GM19035 (cell line): ENCODE measurements around the gene SERGEF.

Experiments used
- ATAC-seq: cut with Tn5 transposase; IDR thresholded peaks from one replicate; pipeline ENCODE4 v1.9.1; 2021; ENCODE audit not compliant: unreplicated experiment

SERGEF gene

DNA sequence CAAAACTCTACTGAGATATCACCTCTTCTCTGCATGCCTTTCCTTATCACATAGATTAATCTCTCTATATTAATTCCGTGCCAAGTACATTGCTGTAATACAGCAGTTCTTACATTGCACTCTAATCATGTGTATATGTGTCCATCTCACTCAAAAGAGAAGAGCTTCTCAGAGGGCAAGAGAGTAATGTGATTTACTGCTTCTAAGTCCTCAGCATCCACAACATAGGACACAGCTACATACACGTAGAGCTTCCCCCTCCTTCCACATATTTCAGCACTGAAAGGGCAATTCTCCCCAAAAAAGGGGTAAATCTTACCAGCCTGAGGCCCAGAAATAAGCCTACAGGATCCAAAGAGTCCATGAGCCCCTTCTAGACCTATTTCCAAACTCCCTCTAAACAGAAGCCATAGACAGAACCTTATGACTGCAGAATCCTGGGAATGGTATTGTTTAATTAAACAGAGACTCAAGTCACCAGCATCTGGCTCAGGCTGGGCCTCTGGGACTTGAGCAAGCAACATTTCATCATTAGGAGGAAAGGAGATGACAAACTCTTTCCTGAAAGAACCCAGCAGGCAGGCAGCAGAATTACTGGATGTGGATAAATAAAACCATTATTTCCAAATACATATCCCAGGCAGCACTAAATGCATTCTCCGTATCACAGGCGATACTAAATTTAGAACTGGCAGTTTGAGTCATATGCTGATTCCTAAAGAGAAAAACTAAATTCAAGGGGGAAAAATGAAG, 191.0 kb downstream of the SERGEF start:
- ATAC-seq, result no peak

DNA sequence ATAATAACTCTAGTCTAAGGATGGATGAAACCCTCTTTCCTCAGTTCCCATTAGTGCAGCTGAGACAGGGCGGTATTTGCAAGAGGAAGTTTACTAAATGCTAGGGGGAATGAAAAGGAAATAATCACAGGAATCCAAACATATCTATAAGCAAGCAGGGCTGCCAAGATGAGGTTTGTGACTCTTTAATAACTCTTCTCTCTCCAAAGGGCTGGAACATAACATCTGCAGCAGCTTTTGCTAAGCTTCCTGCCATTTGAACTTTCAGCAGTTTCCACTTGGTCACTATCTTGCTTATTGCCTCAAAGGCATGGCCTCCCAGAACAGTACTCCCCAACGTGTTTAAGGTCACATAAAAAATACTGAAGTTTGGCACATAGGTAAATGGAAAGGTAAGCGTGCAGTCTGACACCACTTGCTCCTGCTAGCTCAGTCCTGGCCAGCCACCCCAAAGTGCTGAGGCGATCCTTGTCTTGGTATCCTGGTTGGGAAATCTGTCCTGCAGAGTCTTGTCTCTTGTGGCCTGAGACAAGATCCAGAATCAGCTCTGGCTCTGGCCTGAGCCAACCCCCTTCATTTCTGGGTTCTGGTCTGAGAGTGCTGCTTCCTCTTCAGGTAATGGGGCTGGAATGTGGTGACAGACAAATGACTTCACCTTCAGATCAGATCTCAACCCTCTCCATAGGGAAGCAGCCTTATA, 196.5 kb downstream of the SERGEF start:
- ATAC-seq, result no peak

DNA sequence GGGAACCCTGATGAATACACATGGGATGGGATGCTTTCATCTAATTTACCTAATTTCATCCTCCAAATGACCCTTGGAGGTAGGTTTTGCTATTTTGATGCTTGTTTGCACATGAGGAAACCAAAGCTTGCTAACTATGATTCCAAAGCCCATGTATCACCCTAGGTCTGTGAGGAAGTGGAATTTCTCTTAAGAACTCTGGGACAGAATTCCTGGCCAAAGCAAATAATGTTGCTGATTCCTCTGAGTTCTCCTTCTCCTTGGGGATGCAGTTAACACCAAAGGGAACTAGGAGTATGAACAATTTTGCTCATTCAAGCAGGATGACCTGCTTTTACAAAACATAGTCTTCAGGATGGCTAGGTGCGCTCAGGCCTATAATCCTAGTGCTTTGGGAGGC, 198.3 kb downstream of the SERGEF start:
- no peak for ATAC-seq

- ATAC-seq, result no peak
Measured at GRCh38 chr11:17813391-17814059, 199.3 kb downstream of the SERGEF start.

GRCh38 chr11:17812865-17813187, 200.0 kb downstream of the SERGEF start:
- no peak for ATAC-seq

DNA sequence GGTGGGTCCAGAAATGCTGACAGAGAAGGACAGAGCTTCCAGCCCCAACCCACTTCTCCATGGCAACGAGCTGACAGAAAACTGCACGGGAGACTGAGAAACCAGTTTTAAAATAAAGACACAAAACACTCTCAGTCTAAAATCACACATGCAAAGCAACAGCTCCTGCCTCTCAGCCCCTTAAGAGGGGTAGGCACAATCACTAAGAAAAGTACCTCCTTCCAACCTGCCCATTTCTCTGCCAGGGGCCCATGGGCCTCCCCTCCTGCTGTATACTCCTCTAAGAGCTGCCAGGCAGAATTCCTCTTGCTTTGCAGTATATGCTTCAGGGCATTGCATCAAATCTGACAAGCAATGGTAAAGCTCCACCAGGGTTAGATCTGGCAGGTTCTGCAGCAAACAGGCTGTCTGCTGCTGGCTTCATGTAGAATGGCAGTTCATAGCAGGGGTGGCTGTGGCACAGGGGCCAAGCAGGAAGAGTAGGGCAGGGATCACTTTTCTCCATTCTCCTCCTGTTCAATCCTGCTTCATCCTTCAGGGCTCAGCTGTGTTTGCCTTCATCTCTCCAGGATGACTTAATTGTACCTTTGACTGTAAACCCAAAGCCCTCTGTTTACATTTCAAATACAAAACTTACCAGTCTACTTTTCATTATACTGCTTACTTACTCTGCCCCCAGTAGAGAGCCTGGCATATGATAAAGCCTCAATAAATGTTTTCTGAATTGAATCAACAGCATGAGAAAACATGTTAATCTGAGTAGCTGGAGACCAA, 200.6 kb downstream of the SERGEF start:
- no peak for ATAC-seq

- no peak for ATAC-seq
Measured at GRCh38 chr11:17811352-17811751, 201.5 kb downstream of the SERGEF start.

DNA sequence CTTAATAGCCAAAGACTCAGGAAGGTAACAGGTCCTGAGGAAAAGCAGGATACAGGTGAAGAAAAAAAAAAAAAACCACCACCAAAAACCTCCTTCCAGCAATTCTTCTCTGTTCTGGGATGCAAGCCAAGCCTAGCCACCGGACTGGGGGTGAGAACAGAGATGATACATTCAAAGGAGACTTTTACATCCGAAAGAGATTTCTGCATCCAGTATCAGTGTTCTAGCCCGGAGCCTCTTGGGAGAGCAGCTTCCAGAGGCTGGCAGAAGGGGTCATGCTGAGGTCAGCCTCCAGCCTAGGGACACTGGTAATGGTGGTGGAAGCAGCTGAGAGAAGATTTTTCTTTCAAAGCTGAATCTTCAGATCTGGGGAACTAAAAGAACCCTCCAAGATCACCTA, 202.1 kb downstream of the SERGEF start:
- no peak for ATAC-seq

- ATAC-seq, result no peak
Measured at GRCh38 chr11:17810041-17810440, 202.8 kb downstream of the SERGEF start.

DNA sequence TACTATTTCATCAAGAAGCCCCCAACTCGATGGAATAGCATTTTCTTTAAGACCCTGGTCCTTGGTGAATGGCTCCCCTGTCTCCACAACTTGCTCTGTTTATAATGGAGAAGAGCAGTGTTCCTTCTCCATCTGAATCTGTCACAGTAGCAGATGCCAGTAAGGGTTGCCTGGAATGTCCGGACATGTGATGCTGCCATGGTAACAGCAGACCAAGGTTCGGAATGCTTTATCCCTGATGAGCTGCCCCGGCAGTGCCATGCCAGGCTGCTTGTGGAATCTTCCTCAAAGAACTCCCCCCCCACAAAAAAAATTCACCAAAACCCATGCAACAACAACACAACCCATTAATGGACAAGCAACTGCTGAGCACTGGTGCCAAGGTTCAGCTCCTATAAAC, 205.8 kb downstream of the SERGEF start:
- ATAC-seq, result no peak

- ATAC-seq, result no peak
Measured at GRCh38 chr11:17805873-17806272, 207.0 kb downstream of the SERGEF start.

GRCh38 chr11:17805043-17805442, 207.8 kb downstream of the SERGEF start:
- ATAC-seq, result no peak

- ATAC-seq, result no peak
Measured at GRCh38 chr11:17803754-17804334, 209.0 kb downstream of the SERGEF start.

- no peak for ATAC-seq
Measured at GRCh38 chr11:17802491-17802890, 210.4 kb downstream of the SERGEF start.

- no peak for ATAC-seq
Measured at GRCh38 chr11:17801166-17801565, 211.7 kb downstream of the SERGEF start.

- no peak for ATAC-seq
Measured at GRCh38 chr11:17799147-17799546, 213.7 kb downstream of the SERGEF start.

- ATAC-seq, result no peak
Measured at GRCh38 chr11:17798716-17799115, 214.1 kb downstream of the SERGEF start.

DNA sequence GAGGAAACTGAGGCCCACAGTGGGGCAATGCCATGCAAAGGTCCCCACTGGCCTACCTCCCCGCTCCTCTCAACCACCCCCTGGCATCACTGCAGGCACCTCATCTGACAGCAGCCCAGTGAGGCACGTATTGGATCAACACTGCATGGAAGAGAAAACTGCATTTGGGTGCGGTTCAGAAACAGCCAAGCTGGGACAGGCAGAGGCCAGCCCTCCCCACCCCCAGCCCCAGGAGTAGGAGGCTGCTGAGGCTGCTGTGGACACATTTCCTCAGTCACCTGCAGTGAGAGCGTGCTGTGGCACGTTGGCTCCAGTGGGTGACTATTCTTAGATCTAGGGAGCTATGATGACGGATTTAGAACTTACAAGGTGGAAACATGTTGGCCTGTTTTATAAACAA, 214.6 kb downstream of the SERGEF start:
- no peak for ATAC-seq

DNA sequence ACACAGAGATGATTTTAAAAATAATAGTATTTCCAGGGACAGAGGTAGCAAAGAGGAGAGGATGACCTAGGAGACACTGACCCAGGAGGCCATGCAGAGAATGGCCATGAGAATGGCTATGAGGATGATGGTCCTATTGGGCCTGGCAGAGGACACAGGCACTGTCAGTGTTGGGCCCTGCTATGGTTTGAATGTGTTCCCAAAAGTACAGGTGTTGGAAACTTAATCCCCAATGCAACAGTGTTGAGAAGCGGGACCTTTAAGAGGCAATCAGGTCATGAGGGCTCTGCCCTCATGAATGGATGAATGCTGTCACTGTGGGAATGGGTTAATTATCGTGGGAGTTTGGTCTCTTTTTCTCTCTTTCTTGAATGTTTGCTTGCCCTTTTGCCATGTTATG, 216.7 kb downstream of the SERGEF start:
- no peak for ATAC-seq

- ATAC-seq, result no peak
Measured at GRCh38 chr11:17794981-17795380, 217.9 kb downstream of the SERGEF start.

DNA sequence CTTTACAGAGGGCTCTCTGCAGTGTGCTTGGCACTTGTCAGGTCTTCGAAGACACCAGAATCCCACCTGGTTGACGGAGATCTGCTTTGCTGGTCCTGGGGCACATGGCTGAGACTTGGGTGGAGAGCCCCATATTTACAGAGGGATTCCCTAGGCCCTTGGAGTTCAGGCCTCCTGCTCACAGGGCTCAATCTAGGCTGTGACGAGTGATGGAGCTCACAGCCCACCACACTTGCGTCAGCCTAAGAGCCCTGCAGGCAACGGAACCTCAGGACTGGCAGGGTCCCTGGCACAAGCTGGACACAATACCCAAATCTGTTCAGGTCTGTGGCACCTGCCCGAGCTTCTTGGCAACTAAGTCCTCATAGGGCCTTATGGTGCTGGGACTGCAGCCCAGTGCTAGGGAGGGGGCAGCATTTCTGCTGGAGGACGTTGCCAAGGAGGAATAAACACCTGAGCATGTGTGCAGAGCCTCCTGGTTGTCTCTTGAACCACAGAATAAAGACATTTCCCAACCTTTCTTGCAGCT, 219.1 kb downstream of the SERGEF start:
- ATAC-seq, result no peak
